OCI-LY7 (cell line): ENCODE results near the gene LIX1. TPM values are rescaled to one million over a fixed set of nuclear protein-coding genes. Genes with fewer than 3 reads are reported as not detected.

Experiments
- BruUV-seq: library from RNA; stranded (reverse); fragments of 400-500 nt; replicated peaks from 2 replicates; lab custom pipeline; 2021; lab: Mats Ljungman, UMichigan
- CTCF ChIA-PET: fragments of 300-600 bp; sonication (Branson Sonifier 250); formaldehyde crosslinking; loops from one replicate; lab custom pipeline; 2022; ENCODE audit warnings: antibody characterized with exemption; ENCODE audit not compliant: unreplicated experiment; lab: Charles Lee
- POLR2A ChIA-PET: fragments of 300-600 bp; sonication (Branson Sonifier 250); formaldehyde crosslinking; loops from one replicate; lab custom pipeline; 2022; ENCODE audit warnings: antibody characterized with exemption; lab: Charles Lee
- DNase-seq: peaks from one replicate; pipeline ENCODE4 v3.0.0-alpha.2; 2015; ENCODE audit warnings: low spot score
- H2AFZ ChIP-seq: fragments of 200-600 bp; sonication (generic), shearing (Covaris generic); 2 replicates; pipeline ENCODE4 v1.6.1; 2014; ENCODE audit warnings: mild to moderate bottlenecking, antibody characterized with exemption, low read length, moderate library complexity
- H3K27ac ChIP-seq: fragments of 200-600 bp; sonication (generic); 2 replicates; pipeline ENCODE4 v1.5.1; 2014; ENCODE audit warnings: mixed run types, low read depth, mild to moderate bottlenecking, moderate library complexity, low read length, inconsistent platforms; ENCODE audit not compliant: poor library complexity, severe bottlenecking
- H3K36me3 ChIP-seq: fragments of 200-600 bp; sonication (generic); 2 replicates; pipeline ENCODE4 v1.6.1; 2014; ENCODE audit warnings: mild to moderate bottlenecking, antibody characterized with exemption, low read length, moderate library complexity, mixed read lengths; ENCODE audit not compliant: insufficient read depth
- H3K4me1 ChIP-seq: fragments of 200-600 bp; sonication (generic); 2 replicates; pipeline ENCODE4 v1.5.1; 2014; ENCODE audit warnings: mild to moderate bottlenecking, low read length; ENCODE audit not compliant: insufficient read depth, poor library complexity, severe bottlenecking
- H3K4me2 ChIP-seq: fragments of 200-600 bp; sonication (generic); 2 replicates; pipeline ENCODE4 v1.6.1; 2014; ENCODE audit warnings: mild to moderate bottlenecking, low read length
- H3K4me3 ChIP-seq: fragments of 200-600 bp; sonication (generic); 2 replicates; pipeline ENCODE4 v1.5.1; 2014; ENCODE audit warnings: mild to moderate bottlenecking, low read depth, low read length; ENCODE audit not compliant: poor library complexity, severe bottlenecking
- H3K79me2 ChIP-seq: fragments of 200-600 bp; sonication (generic); 2 replicates; pipeline ENCODE4 v1.6.1; 2016; ENCODE audit warnings: low read depth, mild to moderate bottlenecking, low read length, moderate library complexity, mixed read lengths; ENCODE audit not compliant: insufficient read depth
- H3K9me2 ChIP-seq: fragments of 200-600 bp; sonication (generic); 2 replicates; pipeline ENCODE4 v1.6.1; 2016; ENCODE audit warnings: mild to moderate bottlenecking, low read length, mixed read lengths; ENCODE audit not compliant: insufficient read depth
- H3K9me3 ChIP-seq: fragments of 200-600 bp; sonication (generic); 2 replicates; pipeline ENCODE4 v1.6.1; 2014; ENCODE audit warnings: mild to moderate bottlenecking, mixed run types, low read length, mixed read lengths
- H4K20me1 ChIP-seq: fragments of 200-600 bp; sonication (generic); 2 replicates; pipeline ENCODE4 v1.6.1; 2014; ENCODE audit warnings: mild to moderate bottlenecking, antibody characterized with exemption, low read length, moderate library complexity, mixed read lengths; ENCODE audit not compliant: insufficient read depth
- EZH2phosphoT487 ChIP-seq: fragments of 200-600 bp; sonication (generic); IDR thresholded peaks from 2 replicates; pipeline ENCODE4 v1.6.1; 2018; ENCODE audit warnings: low read depth, borderline replicate concordance, mild to moderate bottlenecking, mixed run types, antibody characterized with exemption, low read length, moderate library complexity, mixed read lengths
- intact Hi-C: fragments of 100-400 bp; cut with micrococcal nuclease; formaldehyde crosslinking; loops from one replicate; pipeline ENCODE4 v1.10.0; 2022; ENCODE audit not compliant: unreplicated experiment
- total RNA-seq, 2 experiments: library from RNA; depleted of rRNA in 1 of 2; stranded (reverse); fragments of >200 nt in 1 of 2; shearing (Covaris generic) in 1 of 2; gene quantifications; 2 replicates each; pipeline ENCODE4 v1.2.3, GENCODE V29; 2014 to 2022
- TF ChIP-seq, protein P1 (sequence below): fragments of 200-600 bp; sonication (generic); conservative IDR thresholded peaks from 2 replicates; pipeline ENCODE4 v1.5.1; 2014; ENCODE audit warnings: mild to moderate bottlenecking, antibody characterized with exemption, low read length, moderate library complexity, mixed read lengths

Gene LIX1
- total RNA-seq, 2 experiments from 2014 or later, result 0.44 TPM; not detected in 1

- H3K4me3 ChIP-seq, result no peak overlapping the region
- ChIA-PET CTCF (no interaction called here), POLR2A (interaction anchor here (1.0 to 1.2 kb wide), 2 partner anchors 9 to 28 kb away, joined by 3 to 4 read pairs; no protein-coding TSS in a partner anchor)
- no peak for DNase-seq
- H3K9me2 ChIP-seq, result no peaks in the 10 kb centered on the region
- BruUV-seq, result no TSS peak
- no peak overlapping the region for H3K4me2 ChIP-seq
- no peaks in the 10 kb centered on the region for H3K79me2 ChIP-seq
- no peaks in the 10 kb centered on the region for H4K20me1 ChIP-seq
- H2AFZ ChIP-seq, result no peak overlapping the region
- H3K9me3 ChIP-seq, result no peaks in the 10 kb centered on the region
- no peak overlapping the region for H3K27ac ChIP-seq
- no peaks in the 10 kb centered on the region for H3K36me3 ChIP-seq
- no peak for TF ChIP-seq EZH2phosphoT487
- TF ChIP-seq, protein P1, sequence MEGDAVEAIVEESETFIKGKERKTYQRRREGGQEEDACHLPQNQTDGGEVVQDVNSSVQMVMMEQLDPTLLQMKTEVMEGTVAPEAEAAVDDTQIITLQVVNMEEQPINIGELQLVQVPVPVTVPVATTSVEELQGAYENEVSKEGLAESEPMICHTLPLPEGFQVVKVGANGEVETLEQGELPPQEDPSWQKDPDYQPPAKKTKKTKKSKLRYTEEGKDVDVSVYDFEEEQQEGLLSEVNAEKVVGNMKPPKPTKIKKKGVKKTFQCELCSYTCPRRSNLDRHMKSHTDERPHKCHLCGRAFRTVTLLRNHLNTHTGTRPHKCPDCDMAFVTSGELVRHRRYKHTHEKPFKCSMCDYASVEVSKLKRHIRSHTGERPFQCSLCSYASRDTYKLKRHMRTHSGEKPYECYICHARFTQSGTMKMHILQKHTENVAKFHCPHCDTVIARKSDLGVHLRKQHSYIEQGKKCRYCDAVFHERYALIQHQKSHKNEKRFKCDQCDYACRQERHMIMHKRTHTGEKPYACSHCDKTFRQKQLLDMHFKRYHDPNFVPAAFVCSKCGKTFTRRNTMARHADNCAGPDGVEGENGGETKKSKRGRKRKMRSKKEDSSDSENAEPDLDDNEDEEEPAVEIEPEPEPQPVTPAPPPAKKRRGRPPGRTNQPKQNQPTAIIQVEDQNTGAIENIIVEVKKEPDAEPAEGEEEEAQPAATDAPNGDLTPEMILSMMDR, result no peak
- H3K4me1 ChIP-seq, result no peaks in the 10 kb centered on the region
- intact Hi-C loops, result no loop called here
Observed at GRCh38 chr5:97111004-97111403, 31.4 kb downstream of the LIX1 start.

DNA sequence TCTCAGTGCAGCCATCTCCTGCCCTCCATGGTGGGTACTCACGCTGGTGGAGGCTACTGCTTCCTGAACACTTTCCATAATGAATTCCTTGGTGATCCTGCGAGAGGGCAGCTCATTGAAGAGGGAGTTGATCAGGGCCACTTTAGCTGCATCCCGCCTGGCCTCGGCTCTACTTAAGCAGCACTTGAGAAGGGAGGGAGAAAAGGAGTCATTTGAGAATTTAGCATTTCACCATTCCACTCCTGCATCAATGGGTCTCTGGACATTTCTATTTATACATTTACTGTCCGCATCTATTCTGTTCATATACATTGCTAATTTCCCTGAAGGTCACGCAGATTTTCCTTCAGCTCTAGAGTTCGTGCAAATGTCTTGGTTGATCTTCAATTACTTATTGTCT, 35.1 kb downstream of the LIX1 start:
- no peak for TF ChIP-seq EZH2phosphoT487
- TF ChIP-seq, protein P1, result no peak
- Histone ChIP-seq H2AFZ (no peak overlapping the region), H3K9me3 (no peaks in the 10 kb centered on the region), H3K27ac (no peak overlapping the region), H3K4me3 (no peak overlapping the region), H3K9me2 (no peaks in the 10 kb centered on the region), H3K36me3 (no peaks in the 10 kb centered on the region), H4K20me1 (no peaks in the 10 kb centered on the region), H3K4me1 (no peaks in the 10 kb centered on the region), H3K4me2 (no peak overlapping the region), H3K79me2 (no peaks in the 10 kb centered on the region)
- ChIA-PET POLR2A (interaction anchor here (0.5 to 1.8 kb wide), 6 partner anchors 9 to 341 kb away, joined by 3 to 7 read pairs (median 4); no protein-coding TSS in a partner anchor), CTCF (no interaction called here)
- DNase-seq, result no peak
- intact Hi-C loops, result no loop called here
- BruUV-seq, result no TSS peak

DNA sequence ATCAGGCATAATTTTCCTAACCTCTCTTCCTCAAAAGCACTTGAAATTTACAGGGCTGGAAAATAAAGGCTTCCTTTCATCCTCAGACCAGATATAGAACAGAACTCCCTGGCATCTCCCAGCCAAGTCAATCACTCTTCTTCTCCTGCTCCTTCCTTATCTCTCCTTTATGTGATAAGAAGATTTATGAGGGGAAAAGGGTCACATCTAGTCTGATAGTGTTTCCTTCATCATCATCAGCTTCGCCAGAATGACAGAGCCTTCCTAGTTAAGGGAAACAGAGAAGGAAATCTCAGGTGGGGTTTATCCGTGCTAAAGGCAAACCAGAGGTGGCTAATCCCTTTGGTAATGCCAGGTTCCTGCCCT, 36.2 kb downstream of the LIX1 start:
- H3K9me3 ChIP-seq, result no peaks in the 10 kb centered on the region
- ChIA-PET POLR2A (interaction anchor here (1.0 to 1.8 kb wide), 4 partner anchors 8 to 21 kb away, joined by 3 to 7 read pairs (median 4); no protein-coding TSS in a partner anchor), CTCF (no interaction called here)
- no peak for TF ChIP-seq EZH2phosphoT487
- TF ChIP-seq, protein P1, result no peak
- no peaks in the 10 kb centered on the region for H3K79me2 ChIP-seq
- no peaks in the 10 kb centered on the region for H3K4me1 ChIP-seq
- no peak overlapping the region for H3K4me3 ChIP-seq
- no peak overlapping the region for H3K27ac ChIP-seq
- no TSS peak for BruUV-seq
- intact Hi-C loops, result no loop called here
- no peak overlapping the region for H2AFZ ChIP-seq
- no peaks in the 10 kb centered on the region for H4K20me1 ChIP-seq
- no peaks in the 10 kb centered on the region for H3K36me3 ChIP-seq
- H3K9me2 ChIP-seq, result no peaks in the 10 kb centered on the region
- H3K4me2 ChIP-seq, result no peak overlapping the region
- DNase-seq, result no peak
